SK-N-SH treated with all-trans-retinoic acid at 6 μM for 48 hours (cell line): Measurements from ENCODE around the gene RAB30.

ENCODE experiments used
- ATAC-seq: fragments of 200-7000 bp; cut with Tn5 transposase; 3 replicates; pipeline ENCODE4 v1.9.1; 2020; ENCODE audit warnings: mild to moderate bottlenecking, moderate library complexity
- ARNTL ChIP-seq: fragments of 450-650 bp; formaldehyde crosslinking; IDR thresholded peaks from 2 replicates; pipeline ENCODE4 v1.5.0; 2020; ENCODE audit warnings: low read depth, mild to moderate bottlenecking, moderate library complexity, borderline replicate concordance
- BACH2 ChIP-seq: fragments of 250-450 bp; sonication (Bioruptor Pico); IDR thresholded peaks from 2 replicates; pipeline ENCODE4 v1.9.0; 2021; ENCODE audit warnings: mild to moderate bottlenecking, borderline replicate concordance
- CREB5 ChIP-seq: fragments of 250-450 bp; sonication (Bioruptor Pico); IDR thresholded peaks from 2 replicates; pipeline ENCODE4 v1.5.1; 2020; ENCODE audit warnings: low read depth, mild to moderate bottlenecking, moderate library complexity
- CSDC2 ChIP-seq: fragments of 250-450 bp; sonication (Bioruptor Pico); IDR thresholded peaks from 2 replicates; pipeline ENCODE4 v1.5.0; 2020; ENCODE audit warnings: mild to moderate bottlenecking, moderate library complexity
- CSRNP3 ChIP-seq: fragments of 250-450 bp; sonication (Bioruptor Pico); IDR thresholded peaks from 2 replicates; pipeline ENCODE4 v1.5.1; 2021; ENCODE audit warnings: mild to moderate bottlenecking, moderate library complexity
- ESRRG ChIP-seq: fragments of 250-450 bp; sonication (Bioruptor Pico); IDR thresholded peaks from 2 replicates; pipeline ENCODE4 v1.6.1; 2021; ENCODE audit warnings: mild to moderate bottlenecking
- GLIS3 ChIP-seq: fragments of 250-450 bp; sonication (Bioruptor Pico); IDR thresholded peaks from 2 replicates; pipeline ENCODE4 v1.5.0; 2020; ENCODE audit warnings: mild to moderate bottlenecking, moderate library complexity
- OSR1 ChIP-seq: fragments of 250-450 bp; sonication (Bioruptor Pico); IDR thresholded peaks from 2 replicates; pipeline ENCODE4 v1.8.0; 2022; ENCODE audit warnings: moderate library complexity, mild to moderate bottlenecking, inconsistent platforms
- PATZ1 ChIP-seq: fragments of 250-450 bp; sonication (Bioruptor Pico); IDR thresholded peaks from 2 replicates; pipeline ENCODE4 v1.8.0; 2020; ENCODE audit warnings: mild to moderate bottlenecking, moderate library complexity, borderline replicate concordance
- POU6F1 ChIP-seq: fragments of 250-450 bp; sonication (Bioruptor Pico); IDR thresholded peaks from 2 replicates; pipeline ENCODE4 v1.8.0; 2021; ENCODE audit warnings: low read depth, mild to moderate bottlenecking, moderate library complexity, borderline replicate concordance
- PPARA ChIP-seq: fragments of 250-450 bp; sonication (Bioruptor Pico); IDR thresholded peaks from 2 replicates; pipeline ENCODE4 v1.5.0; 2020; ENCODE audit warnings: mild to moderate bottlenecking, borderline replicate concordance
- RARB ChIP-seq: fragments of 250-450 bp; sonication (Bioruptor Pico); IDR thresholded peaks from 2 replicates; pipeline ENCODE4 v1.8.0; 2021; ENCODE audit warnings: mild to moderate bottlenecking, moderate library complexity
- SNAI2 ChIP-seq: fragments of 250-450 bp; sonication (Bioruptor Pico); IDR thresholded peaks from 2 replicates; pipeline ENCODE4 v1.5.0; 2020; ENCODE audit warnings: mild to moderate bottlenecking, moderate library complexity
- TCF4 ChIP-seq: fragments of 250-450 bp; sonication (Bioruptor Pico); IDR thresholded peaks from 2 replicates; pipeline ENCODE4 v1.8.0; 2021; ENCODE audit warnings: mild to moderate bottlenecking, moderate library complexity, borderline replicate concordance
- TOX ChIP-seq: fragments of 250-450 bp; sonication (Bioruptor Pico); IDR thresholded peaks from 2 replicates; pipeline ENCODE4 v1.8.0; 2021; ENCODE audit warnings: mild to moderate bottlenecking, moderate library complexity, borderline replicate concordance
- TSHZ2 ChIP-seq: fragments of 250-450 bp; sonication (Bioruptor Pico); IDR thresholded peaks from 2 replicates; pipeline ENCODE4 v1.5.0; 2020; ENCODE audit warnings: mild to moderate bottlenecking, moderate library complexity
- ZFP3 ChIP-seq: fragments of 250-450 bp; sonication (Bioruptor Pico); IDR thresholded peaks from 2 replicates; pipeline ENCODE4 v1.5.0; 2020; ENCODE audit warnings: mild to moderate bottlenecking, moderate library complexity
- ZFP30 ChIP-seq: fragments of 450-650 bp; formaldehyde crosslinking; IDR thresholded peaks from 2 replicates; pipeline ENCODE4 v1.5.0; 2022; ENCODE audit warnings: mild to moderate bottlenecking, moderate library complexity
- ZNF565 ChIP-seq: fragments of 450-650 bp; formaldehyde crosslinking; conservative IDR thresholded peaks from 2 replicates; pipeline ENCODE4 v1.5.0; 2020; ENCODE audit warnings: low read depth, mild to moderate bottlenecking, moderate library complexity
- ZNF70 ChIP-seq: fragments of 450-650 bp; formaldehyde crosslinking; IDR thresholded peaks from 2 replicates; pipeline ENCODE4 v1.5.0; 2020; ENCODE audit warnings: mild to moderate bottlenecking, moderate library complexity
- ZNF8 ChIP-seq: fragments of 450-650 bp; formaldehyde crosslinking; IDR thresholded peaks from 2 replicates; pipeline ENCODE4 v1.5.0; 2020; ENCODE audit warnings: mild to moderate bottlenecking, moderate library complexity

The RAB30 gene

GRCh38 chr11:82981852-82982251 lies 89.8 kb downstream of the RAB30 start:
- ATAC-seq = no peak
- TF ChIP-seq SNAI2 (no peak), OSR1 (CRISPR knock-in tag) (no peak), ESRRG (no peak), TOX (CRISPR knock-in tag) (no peak), ZNF70 (CRISPR knock-in tag) (no peak), POU6F1 (CRISPR knock-in tag) (no peak), ZNF8 (CRISPR knock-in tag) (no peak), PPARA (CRISPR knock-in tag) (no peak), GLIS3 (no peak), CSRNP3 (no peak), CREB5 (CRISPR knock-in tag) (no peak), TCF4 (no peak), BACH2 (CRISPR knock-in tag) (no peak), ZFP30 (CRISPR knock-in tag) (no peak), ARNTL (CRISPR knock-in tag) (no peak), ZNF565 (no peak)
- TF ChIP-seq, all 23 proteins: peak for 0

GRCh38 chr11:82980947-82981346 lies 90.8 kb downstream of the RAB30 start:
- peak; percentile 29; the same call in 1 of the 3 replicates for ATAC-seq
- TF ChIP-seq TOX (CRISPR knock-in tag) (no peak), ZFP3 (CRISPR knock-in tag) (no peak), TSHZ2 (CRISPR knock-in tag) (no peak), GLIS3 (no peak), SNAI2 (no peak), PATZ1 (CRISPR knock-in tag) (no peak), CREB5 (CRISPR knock-in tag) (no peak), PPARA (CRISPR knock-in tag) (no peak)

GRCh38 chr11:82980292-82980691 lies 91.4 kb downstream of the RAB30 start:
- ATAC-seq = peak; percentile 87
- TF ChIP-seq ZFP3 (CRISPR knock-in tag) (peak; percentile 64; the same call in 1 of the 2 replicates), RARB (no peak), CSRNP3 (no peak), CSDC2 (CRISPR knock-in tag) (no peak), ZNF565 (no peak), PATZ1 (CRISPR knock-in tag) (no peak), BACH2 (CRISPR knock-in tag) (no peak), TSHZ2 (CRISPR knock-in tag) (no peak)
